ENCODE data around the gene BET1L.

DNA sequence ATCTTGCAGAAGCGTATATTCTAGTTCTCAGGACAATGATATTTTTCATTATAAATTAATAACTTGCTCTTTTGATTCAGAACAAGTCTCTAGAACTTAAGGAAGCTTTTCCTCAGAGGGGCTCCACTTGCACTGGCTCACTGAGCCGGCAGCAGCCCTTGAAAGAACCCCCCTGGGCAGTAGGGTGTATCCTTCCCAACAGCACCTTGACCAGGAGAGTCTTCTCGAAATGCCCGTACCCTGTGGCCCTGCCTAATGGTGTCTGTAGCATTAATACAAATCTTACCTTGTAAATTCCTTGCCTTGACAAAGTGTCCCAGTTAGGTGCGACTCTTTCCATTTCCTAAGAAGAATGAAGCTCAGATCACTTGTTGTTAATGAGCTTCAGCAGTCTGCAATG is 43.1 kb upstream of the BET1L start:
- TF ChIP-seq, protein P1, sequence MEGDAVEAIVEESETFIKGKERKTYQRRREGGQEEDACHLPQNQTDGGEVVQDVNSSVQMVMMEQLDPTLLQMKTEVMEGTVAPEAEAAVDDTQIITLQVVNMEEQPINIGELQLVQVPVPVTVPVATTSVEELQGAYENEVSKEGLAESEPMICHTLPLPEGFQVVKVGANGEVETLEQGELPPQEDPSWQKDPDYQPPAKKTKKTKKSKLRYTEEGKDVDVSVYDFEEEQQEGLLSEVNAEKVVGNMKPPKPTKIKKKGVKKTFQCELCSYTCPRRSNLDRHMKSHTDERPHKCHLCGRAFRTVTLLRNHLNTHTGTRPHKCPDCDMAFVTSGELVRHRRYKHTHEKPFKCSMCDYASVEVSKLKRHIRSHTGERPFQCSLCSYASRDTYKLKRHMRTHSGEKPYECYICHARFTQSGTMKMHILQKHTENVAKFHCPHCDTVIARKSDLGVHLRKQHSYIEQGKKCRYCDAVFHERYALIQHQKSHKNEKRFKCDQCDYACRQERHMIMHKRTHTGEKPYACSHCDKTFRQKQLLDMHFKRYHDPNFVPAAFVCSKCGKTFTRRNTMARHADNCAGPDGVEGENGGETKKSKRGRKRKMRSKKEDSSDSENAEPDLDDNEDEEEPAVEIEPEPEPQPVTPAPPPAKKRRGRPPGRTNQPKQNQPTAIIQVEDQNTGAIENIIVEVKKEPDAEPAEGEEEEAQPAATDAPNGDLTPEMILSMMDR (IDR thresholded peaks at IDR 0.05): no peak
- TF ChIP-seq ZFX (IDR thresholded peaks at IDR 0.05; ENCODE audit: borderline replicate concordance): no peak

Data from 22Rv1 (cell line).